Endodermal cell (in vitro differentiated cells): Measurements from ENCODE around the gene ENTR1. TPM values are rescaled to one million over a fixed set of nuclear protein-coding genes. Genes with fewer than 3 reads are reported as not detected.

Experiments used
- DNase-seq: peaks from one replicate; pipeline ENCODE4 v3.0.0-alpha.2; 2017
- H3K27ac ChIP-seq: 2 replicates; pipeline ENCODE4 v1.5.1; 2013; ENCODE audit warnings: mild to moderate bottlenecking, low read depth, low read length, moderate library complexity
- H3K27me3 ChIP-seq: 2 replicates; pipeline ENCODE4 v1.6.1; 2013; ENCODE audit warnings: mild to moderate bottlenecking, low read length, moderate library complexity; ENCODE audit not compliant: insufficient read depth, control insufficient read depth, poor library complexity, severe bottlenecking
- H3K36me3 ChIP-seq: 2 replicates; pipeline ENCODE4 v1.7.0; 2013; ENCODE audit warnings: mild to moderate bottlenecking, low read length, moderate library complexity; ENCODE audit not compliant: control insufficient read depth, insufficient read depth
- H3K4me1 ChIP-seq: one replicate; pipeline ENCODE4 v1.7.0; 2013; ENCODE audit warnings: low read length; ENCODE audit not compliant: control insufficient read depth, insufficient read depth
- H3K4me3 ChIP-seq: 2 replicates; pipeline ENCODE4 v1.5.1; 2013; ENCODE audit warnings: mild to moderate bottlenecking, low read length, moderate library complexity
- H3K9ac ChIP-seq: 2 replicates; pipeline ENCODE4 v1.6.1; 2013; ENCODE audit warnings: mild to moderate bottlenecking, low read length, moderate library complexity; ENCODE audit not compliant: poor library complexity, severe bottlenecking; ENCODE audit errors: extremely low read depth
- H3K9me3 ChIP-seq: 2 replicates; pipeline ENCODE4 v1.6.1; 2013; ENCODE audit warnings: mild to moderate bottlenecking, low read length, moderate library complexity; ENCODE audit not compliant: control insufficient read depth
- H3K27ac Mint-ChIP-seq: 2 replicates; pipeline ENCODE4 v1.8.0; 2020; ENCODE audit warnings: mixed read lengths
- H3K27me3 Mint-ChIP-seq: 2 replicates; pipeline ENCODE4 v1.8.0; 2021; ENCODE audit warnings: mild to moderate bottlenecking, mixed read lengths; ENCODE audit not compliant: insufficient read depth
- H3K36me3 Mint-ChIP-seq: 2 replicates; pipeline ENCODE4 v1.8.0; 2020; ENCODE audit warnings: low read depth, mixed read lengths
- H3K4me1 Mint-ChIP-seq: 2 replicates; pipeline ENCODE4 v1.8.0; 2020; ENCODE audit warnings: mixed read lengths
- H3K4me3 Mint-ChIP-seq: 2 replicates; pipeline ENCODE4 v1.8.0; 2020; ENCODE audit warnings: mild to moderate bottlenecking, moderate library complexity, mixed read lengths
- H3K9me3 Mint-ChIP-seq: 2 replicates; pipeline ENCODE4 v1.8.0; 2020; ENCODE audit warnings: mild to moderate bottlenecking, mixed read lengths
- WGBS, 2 experiments: methylation state at CpG; one replicate each; pipeline versions ENCODE4 v1.1.5 to v1.1.7; 2013; ENCODE audit warnings: missing lambda C conversion rate in 2 of 2, mixed read lengths in 1 of 2; ENCODE audit not compliant: insufficient coverage in 1 of 2, insufficient read length in 1 of 2; 5-methylcytosine and 5-hydroxymethylcytosine counted together
- total RNA-seq, 2 donors: library from RNA; stranded (reverse); fragmentation: NEBNext Ultra II Directional in 1 of 2; extraction: Animal tissue kit (Norgen Biotek cat#: 25700) in 1 of 2; gene quantifications; 2 replicates in 1 of 2; 3 replicates in 1 of 2; pipeline ENCODE4 v1.2.1, GENCODE V29; 2021
- TF ChIP-seq, protein P1 (sequence below): fragments of 200-600 bp; sonication (generic); conservative IDR thresholded peaks from 2 replicates; pipeline ENCODE4 v1.5.0; 2021; ENCODE audit warnings: antibody characterized with exemption, mild to moderate bottlenecking

ENTR1 gene
- total RNA-seq, 2 donors from 2014 or later, result 76.6 to 83.1 TPM

DNA sequence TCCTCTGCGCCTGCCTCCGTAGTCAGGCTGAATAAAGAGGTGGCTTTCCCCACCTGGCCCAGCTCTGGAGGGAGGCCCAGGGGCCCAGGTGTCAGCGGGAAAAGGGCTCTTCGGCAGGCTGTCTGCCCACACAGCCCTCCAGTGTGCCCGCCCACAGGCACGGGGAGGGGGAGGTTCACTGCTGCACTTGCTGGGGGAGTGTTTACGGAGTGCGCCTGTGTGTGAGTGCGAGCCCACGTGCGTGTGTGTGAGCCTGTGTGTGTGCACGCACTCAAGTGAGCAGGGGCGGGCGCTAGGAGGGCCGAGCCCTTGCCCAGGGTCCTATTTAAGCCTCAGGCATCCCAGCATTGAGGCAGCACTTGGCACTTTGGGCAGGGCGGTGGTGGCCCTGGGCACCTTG is 57.7 kb downstream of the ENTR1 start:
- H3K27me3 ChIP-seq, result no peaks in the 10 kb centered on the region
- no peak overlapping the region for H3K4me3 ChIP-seq
- no peaks in the 10 kb centered on the region for H3K4me1 Mint-ChIP-seq
- H3K9me3 Mint-ChIP-seq, result no peaks in the 10 kb centered on the region
- no peaks in the 10 kb centered on the region for H3K36me3 ChIP-seq
- no peak overlapping the region for H3K9ac ChIP-seq
- H3K36me3 Mint-ChIP-seq, result no peaks in the 10 kb centered on the region
- H3K4me1 ChIP-seq, result no peaks in the 10 kb centered on the region
- no peak overlapping the region for H3K27ac ChIP-seq
- H3K27me3 Mint-ChIP-seq, result no peaks in the 10 kb centered on the region
- TF ChIP-seq, protein P1, sequence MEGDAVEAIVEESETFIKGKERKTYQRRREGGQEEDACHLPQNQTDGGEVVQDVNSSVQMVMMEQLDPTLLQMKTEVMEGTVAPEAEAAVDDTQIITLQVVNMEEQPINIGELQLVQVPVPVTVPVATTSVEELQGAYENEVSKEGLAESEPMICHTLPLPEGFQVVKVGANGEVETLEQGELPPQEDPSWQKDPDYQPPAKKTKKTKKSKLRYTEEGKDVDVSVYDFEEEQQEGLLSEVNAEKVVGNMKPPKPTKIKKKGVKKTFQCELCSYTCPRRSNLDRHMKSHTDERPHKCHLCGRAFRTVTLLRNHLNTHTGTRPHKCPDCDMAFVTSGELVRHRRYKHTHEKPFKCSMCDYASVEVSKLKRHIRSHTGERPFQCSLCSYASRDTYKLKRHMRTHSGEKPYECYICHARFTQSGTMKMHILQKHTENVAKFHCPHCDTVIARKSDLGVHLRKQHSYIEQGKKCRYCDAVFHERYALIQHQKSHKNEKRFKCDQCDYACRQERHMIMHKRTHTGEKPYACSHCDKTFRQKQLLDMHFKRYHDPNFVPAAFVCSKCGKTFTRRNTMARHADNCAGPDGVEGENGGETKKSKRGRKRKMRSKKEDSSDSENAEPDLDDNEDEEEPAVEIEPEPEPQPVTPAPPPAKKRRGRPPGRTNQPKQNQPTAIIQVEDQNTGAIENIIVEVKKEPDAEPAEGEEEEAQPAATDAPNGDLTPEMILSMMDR, result no peak
- no peak overlapping the region for H3K27ac Mint-ChIP-seq
- H3K4me3 Mint-ChIP-seq, result no peak overlapping the region
- DNase-seq, result no peak
- WGBS, 2 experiments, result 87 to 93% methylated on average over 10 to 16 of the region's 16 CpGs
- H3K9me3 ChIP-seq, result no peaks in the 10 kb centered on the region

Other genes starting within 250 kb of the ENTR1 start
- not detected for gene LHX3, start 205.5 kb downstream of the ENTR1 start, total RNA-seq
- 10 to 100 TPM; 22.0 to 26.3 TPM for gene QSOX2, start 164.8 kb downstream of the ENTR1 start, total RNA-seq
- gene CCDC187, start 106.5 kb downstream of the ENTR1 start, total RNA-seq, result under 1 TPM; 0.04 to 0.09 TPM
- gene GPSM1, start 83.1 kb downstream of the ENTR1 start, total RNA-seq, result 10 to 100 TPM; 37.2 to 38.6 TPM
- gene DNLZ, start 46.9 kb downstream of the ENTR1 start, total RNA-seq, result 10 to 100 TPM; 12.6 to 20.1 TPM
- 1 to 10 TPM in 1 of 2 donors, under 1 TPM in 1; 0.35 to 1.5 TPM for gene CARD9, start 36.9 kb downstream of the ENTR1 start, total RNA-seq
- gene SNAPC4, start 10.4 kb downstream of the ENTR1 start, total RNA-seq, result 10 to 100 TPM; 18.0 to 18.7 TPM
- 10 to 100 TPM; 82.7 to 85.4 TPM for gene PMPCA, start within 50 bp of the ENTR1 start, total RNA-seq
- 10 to 100 TPM; 30.8 to 34.7 TPM for gene INPP5E, start 29.2 kb upstream of the ENTR1 start, total RNA-seq
- 10 to 100 TPM; 54.6 to 60.7 TPM for gene SEC16A, start 72.4 kb upstream of the ENTR1 start, total RNA-seq
- gene NOTCH1, start 135.4 kb upstream of the ENTR1 start, total RNA-seq, result 10 to 100 TPM; 23.4 to 24.2 TPM